ENCODE data around the gene PRSS53. TPM values are rescaled to one million over a fixed set of nuclear protein-coding genes. Genes with fewer than 3 reads are reported as not detected.
"Not testable (repeated sequence)": the region's sequence is repeated elsewhere in the genome, so short reads cannot be mapped to it uniquely, and the experiment has no call there.

The PRSS53 gene
- total and polyA plus RNA-seq, 7 donors: 0.17 to 0.90 (median 0.38) TPM

GRCh38 chr16:31106509-31107464 lies 18.0 kb upstream of the PRSS53 start:
- intact Hi-C loops (cut with DNase I): loop anchor here (5.0 kb wide), 2 partner anchors 36 to 346 kb away; no protein-coding TSS in a partner anchor

GRCh38 chr16:31105677-31106213 lies 17.0 kb upstream of the PRSS53 start:
- Histone ChIP-seq H3K9me3 (no peaks in the 10 kb centered on the region), H3K27me3 (ENCODE audit: insufficient read depth in 3 of 3, low read length in 2 of 3) (no peaks in the 10 kb centered on the region), H3K4me1 (peaks cover 21% of the 10 kb centered on the region), H3K4me3 (peak overlapping the region; percentile 51), H3K36me3 (ENCODE audit: insufficient read depth in 1 of 2, low read depth in 1 of 2) (peaks cover 0 to 10% of the 10 kb centered on the region in 2 donors), H3K27ac (peak overlapping the region; percentile 81)
- intact Hi-C loops (cut with DNase I): loop anchor here (5.0 kb wide), 2 partner anchors 37 to 347 kb away; no protein-coding TSS in a partner anchor
- 6 to 8% (median 7%) methylated on average over 26 to 33 of the region's 33 CpGs for WGBS, 3 donors
- DNase-seq (peak; percentile 91 to 96), ATAC-seq (peak; percentile 93 to 95 (median 94))
- TF ChIP-seq CTCF (IDR thresholded peaks at IDR 0.05): peak; percentile 80

More at GRCh38 chr16:31106509-31107464, 18.0 kb upstream of the PRSS53 start:
- TF ChIP-seq CTCF (IDR thresholded peaks at IDR 0.05): no peak
- DNase-seq (peak in 1 of 2 donors; percentile 51), ATAC-seq (peak in 2 of 4 donors; percentile 3 to 12)
- Histone ChIP-seq H3K4me3 (no peak overlapping the region), H3K36me3 (ENCODE audit: insufficient read depth in 1 of 2, low read depth in 1 of 2) (peaks cover 0 to 20% of the 10 kb centered on the region in 2 donors), H3K4me1 (peaks cover 21% of the 10 kb centered on the region), H3K27ac (peak overlapping the region; percentile 90), H3K27me3 (ENCODE audit: insufficient read depth in 3 of 3, low read length in 2 of 3) (no peaks in the 10 kb centered on the region), H3K9me3 (no peaks in the 10 kb centered on the region)
- WGBS, 3 donors: 71 to 84% (median 76%) methylated on average over 28 of the region's 28 CpGs

GRCh38 chr16:31100876-31101641 lies 12.3 kb upstream of the PRSS53 start:
- H3K9me3 ChIP-seq; ATAC-seq; H3K4me1 ChIP-seq; H3K27me3 ChIP-seq (ENCODE audit: insufficient read depth in 3 of 3, low read length in 2 of 3); H3K4me3 ChIP-seq; H3K27ac ChIP-seq; intact Hi-C loops (cut with DNase I); H3K36me3 ChIP-seq (ENCODE audit: insufficient read depth in 1 of 2, low read depth in 1 of 2); DNase-seq: not testable (repeated sequence)
- 84 to 86% (median 84%) methylated on average over 13 of the region's 13 CpGs for WGBS, 3 donors

GRCh38 chr16:31099860-31100638 lies 11.3 kb upstream of the PRSS53 start:
- no peak for ATAC-seq
- intact Hi-C loops (cut with DNase I): loop anchor here in 1 of 2 donors (10.0 kb wide), 1 partner anchor 115 kb away; the partner anchor contains the start of gene HSD3B7
- peaks cover 4% of the 10 kb centered on the region for H3K4me1 ChIP-seq
- no peak overlapping the region for H3K27ac ChIP-seq
- no peak for DNase-seq
- no peaks in the 10 kb centered on the region for H3K36me3 ChIP-seq (ENCODE audit: insufficient read depth in 1 of 2, low read depth in 1 of 2)
- TF ChIP-seq CTCF (IDR thresholded peaks at IDR 0.05): no peak
- H3K9me3 ChIP-seq: peaks cover 3% of the 10 kb centered on the region
- H3K4me3 ChIP-seq: no peak overlapping the region
- 73 to 75% (median 74%) methylated on average over 4 of the region's 4 CpGs for WGBS, 3 donors
- H3K27me3 ChIP-seq (ENCODE audit: insufficient read depth in 3 of 3, low read length in 2 of 3): no peaks in the 10 kb centered on the region
